HG02870 (cell line): ENCODE measurements around the gene SENP1.
"Not testable (repeated sequence)": the region's sequence is repeated elsewhere in the genome, so short reads cannot be mapped to it uniquely, and the experiment has no call there.

ENCODE experiments used
- ATAC-seq: cut with Tn5 transposase; IDR thresholded peaks from one replicate; pipeline ENCODE4 v1.9.1; 2021; ENCODE audit warnings: mild to moderate bottlenecking, moderate library complexity; ENCODE audit not compliant: unreplicated experiment

Gene SENP1

GRCh38 chr12:48105867-48106680, at the start of gene SENP1:
Gene SENP1 (minus strand): TSS chr12:48106079. CDS start chr12:48101472, 4,607 bp downstream.
- ATAC-seq, result peak; percentile 61

- no peak for ATAC-seq
Observed at GRCh38 chr12:48151103-48151771, 45.4 kb upstream of the SENP1 start.

GRCh38 chr12:48145981-48146380, 40.1 kb upstream of the SENP1 start:
- ATAC-seq, result no peak

GRCh38 chr12:48143898-48144297, 38.0 kb upstream of the SENP1 start:
- ATAC-seq, result no peak

- ATAC-seq, result no peak
Observed at GRCh38 chr12:48142818-48143674, 37.2 kb upstream of the SENP1 start.

- ATAC-seq, result no peak
Observed at GRCh38 chr12:48135027-48135426, 29.1 kb upstream of the SENP1 start.

- ATAC-seq, result no peak
Observed at GRCh38 chr12:48132826-48133225, 26.9 kb upstream of the SENP1 start.

- no peak for ATAC-seq
Observed at GRCh38 chr12:48131517-48131916, 25.6 kb upstream of the SENP1 start.

- ATAC-seq, result no peak
Observed at GRCh38 chr12:48129376-48129775, 23.5 kb upstream of the SENP1 start.

- ATAC-seq, result no peak
Observed at GRCh38 chr12:48128800-48129199, 22.9 kb upstream of the SENP1 start.

GRCh38 chr12:48126953-48127630, 21.2 kb upstream of the SENP1 start:
- ATAC-seq, result no peak

- ATAC-seq, result no peak
Observed at GRCh38 chr12:48125985-48126384, 20.1 kb upstream of the SENP1 start.

GRCh38 chr12:48125542-48125941, 19.7 kb upstream of the SENP1 start:
- not testable (repeated sequence) for ATAC-seq

- ATAC-seq, result no peak
Observed at GRCh38 chr12:48123169-48123568, 17.3 kb upstream of the SENP1 start.

- ATAC-seq, result no peak
Observed at GRCh38 chr12:48122065-48122834, 16.4 kb upstream of the SENP1 start.

- no peak for ATAC-seq
Observed at GRCh38 chr12:48121522-48121921, 15.6 kb upstream of the SENP1 start.

- ATAC-seq, result no peak
Observed at GRCh38 chr12:48119834-48120195, 13.9 kb upstream of the SENP1 start.

- peak; percentile 100 for ATAC-seq
Observed at GRCh38 chr12:48119078-48119833, 13.4 kb upstream of the SENP1 start, which contains the start of gene PFKM. Gene PFKM (plus strand): TSS chr12:48119364. CDS start chr12:48122775, 3,411 bp downstream.

GRCh38 chr12:48118284-48118871, 12.5 kb upstream of the SENP1 start:
- ATAC-seq, result no peak
